Hematopoietic multipotent progenitor cell treated with erythropoietin and hydrocortisone succinate and interleukin-3 and kit ligand, for 4 days (in vitro differentiated cells): ENCODE data around the gene FGF6.
"Not testable (repeated sequence)": the region's sequence is repeated elsewhere in the genome, so short reads cannot be mapped to it uniquely, and the experiment has no call there.

ENCODE experiments used
- DNase-seq: peaks from one replicate; pipeline ENCODE4 v3.0.0-alpha.2; 2015

FGF6 gene

GRCh38 chr12:4445156-4446101 is at the start of gene FGF6:
Gene FGF6, minus strand, starts transcription at chr12:4445815. Its CDS starts 245 bp downstream, at chr12:4445570.
- no peak for DNase-seq

GRCh38 chr12:4490973-4491372 is 45.4 kb upstream of the FGF6 start:
- DNase-seq = no peak

GRCh38 chr12:4489556-4489955 is 43.9 kb upstream of the FGF6 start:
- no peak for DNase-seq

GRCh38 chr12:4486980-4487379 is 41.4 kb upstream of the FGF6 start:
- no peak for DNase-seq

- no peak for DNase-seq
Measured at GRCh38 chr12:4486049-4486699, 40.6 kb upstream of the FGF6 start.

GRCh38 chr12:4483885-4484823 is 38.5 kb upstream of the FGF6 start:
- no peak for DNase-seq

- no peak for DNase-seq
Measured at GRCh38 chr12:4482936-4483335, 37.3 kb upstream of the FGF6 start.

- no peak for DNase-seq
Measured at GRCh38 chr12:4478933-4479332, 33.3 kb upstream of the FGF6 start.

- DNase-seq = no peak
Measured at GRCh38 chr12:4477129-4477528, 31.5 kb upstream of the FGF6 start.

- no peak for DNase-seq
Measured at GRCh38 chr12:4472046-4472445, 26.4 kb upstream of the FGF6 start.

- no peak for DNase-seq
Measured at GRCh38 chr12:4471256-4471655, 25.6 kb upstream of the FGF6 start.

GRCh38 chr12:4468994-4469393 is 23.4 kb upstream of the FGF6 start:
- DNase-seq = no peak

GRCh38 chr12:4460761-4461160 is 15.1 kb upstream of the FGF6 start:
- DNase-seq = no peak

- not testable (repeated sequence) for DNase-seq
Measured at GRCh38 chr12:4455849-4456248, 10.2 kb upstream of the FGF6 start.

- no peak for DNase-seq
Measured at GRCh38 chr12:4454315-4454860, 8.8 kb upstream of the FGF6 start.

- DNase-seq = no peak
Measured at GRCh38 chr12:4451694-4452093, 6.1 kb upstream of the FGF6 start.

- no peak for DNase-seq
Measured at GRCh38 chr12:4450551-4451112, 5.0 kb upstream of the FGF6 start.

GRCh38 chr12:4449851-4450221 is 4.2 kb upstream of the FGF6 start:
- no peak for DNase-seq

GRCh38 chr12:4448943-4449850 is 3.6 kb upstream of the FGF6 start:
- no peak for DNase-seq

GRCh38 chr12:4448371-4448940 is 2.8 kb upstream of the FGF6 start:
- no peak for DNase-seq

GRCh38 chr12:4447151-4447550 is 1.5 kb upstream of the FGF6 start:
- DNase-seq = no peak
